ENCODE data around the gene ANKRD6. TPM values are rescaled to one million over a fixed set of nuclear protein-coding genes. Genes with fewer than 3 reads are reported as not detected.

Gene ANKRD6
- total and polyA plus RNA-seq, 11 donors: 3.5 to 14.1 (median 10.2) TPM

- Histone ChIP-seq H3K4me1 (peaks cover 0 to 16% (median 0%) of the 10 kb centered on the region in 12 donors), H3K27me3 (no peaks in the 10 kb centered on the region), H3K36me3 (peaks cover 0 to 10% (median 0%) of the 10 kb centered on the region in 9 donors), H3K9me3 (no peaks in the 10 kb centered on the region), H3K4me3 (no peak overlapping the region), H3K27ac (no peak overlapping the region)
- TF ChIP-seq POLR2A (IDR thresholded peaks at IDR 0.05): no peak
- no peak for TF ChIP-seq CTCF (IDR thresholded peaks at IDR 0.05)
- intact Hi-C loops (cut with DNase I): no loop called here
- WGBS, 4 donors: 84 to 92% (median 89%) methylated on average over 9 of the region's 9 CpGs
- no peak for DNase-seq
- peak in 2 of 4 donors; percentile 26 to 41 for ATAC-seq
Observed at GRCh38 chr6:89387516-89388201, 45.3 kb upstream of the ANKRD6 start.

- 86 to 94% (median 90%) methylated on average over 6 of the region's 6 CpGs for WGBS, 4 donors
- DNase-seq: no peak
- no peaks in the 10 kb centered on the region for H3K27me3 ChIP-seq
- H3K9me3 ChIP-seq: peaks cover 0 to 8% (median 0%) of the 10 kb centered on the region in 12 donors
- H3K27ac ChIP-seq: no peak overlapping the region
- TF ChIP-seq CTCF (IDR thresholded peaks at IDR 0.05) (no peak), POLR2A (IDR thresholded peaks at IDR 0.05) (no peak)
- H3K4me1 ChIP-seq: peaks cover 0 to 17% (median 0%) of the 10 kb centered on the region in 12 donors
- no peak overlapping the region for H3K4me3 ChIP-seq
- H3K36me3 ChIP-seq: peaks cover 0 to 10% (median 0%) of the 10 kb centered on the region in 9 donors
- intact Hi-C loops (cut with DNase I): no loop called here
- ATAC-seq: no peak
Observed at GRCh38 chr6:89388846-89389245, 44.1 kb upstream of the ANKRD6 start.

GRCh38 chr6:89392823-89393222 is 40.1 kb upstream of the ANKRD6 start:
- Histone ChIP-seq H3K27ac (no peak overlapping the region), H3K9me3 (peaks cover 0 to 13% (median 0%) of the 10 kb centered on the region in 12 donors), H3K27me3 (no peaks in the 10 kb centered on the region), H3K4me1 (peaks cover 0 to 9% (median 0%) of the 10 kb centered on the region in 12 donors), H3K36me3 (no peaks in the 10 kb centered on the region), H3K4me3 (no peak overlapping the region)
- ATAC-seq (no peak), DNase-seq (no peak)
- intact Hi-C loops (cut with DNase I): no loop called here
- TF ChIP-seq POLR2A (IDR thresholded peaks at IDR 0.05) (no peak), CTCF (IDR thresholded peaks at IDR 0.05) (no peak)

- WGBS, 4 donors: 90 to 98% (median 93%) methylated on average over 1 of the region's 1 CpG
- Histone ChIP-seq H3K27me3 (no peaks in the 10 kb centered on the region), H3K9me3 (peaks cover 0 to 13% (median 0%) of the 10 kb centered on the region in 12 donors), H3K27ac (no peak overlapping the region), H3K4me3 (no peak overlapping the region), H3K36me3 (no peaks in the 10 kb centered on the region), H3K4me1 (peaks cover 0 to 11% (median 0%) of the 10 kb centered on the region in 12 donors)
- ATAC-seq (no peak), DNase-seq (no peak)
- TF ChIP-seq POLR2A (IDR thresholded peaks at IDR 0.05) (no peak), CTCF (IDR thresholded peaks at IDR 0.05) (no peak)
- intact Hi-C loops (cut with DNase I): no loop called here
Observed at GRCh38 chr6:89393659-89394058, 39.3 kb upstream of the ANKRD6 start.

Data from heart left ventricle (tissue), 16 donors.